Tibial nerve (tissue), 4 donors: ENCODE measurements around the gene PTPN14. TPM values are rescaled to one million over a fixed set of nuclear protein-coding genes. Genes with fewer than 3 reads are reported as not detected.

ENCODE experiments used
- DNase-seq, 2 donors: peaks; one replicate each; pipeline ENCODE4 v3.0.0-alpha.2; 2019; ENCODE audit warnings: low spot score in 2 of 2
- H3K27ac ChIP-seq, 4 donors: fragments of 200-600 bp; sonication (generic) in 3 of 4; one replicate each; pipeline ENCODE4 v1.5.1; 2017 to 2019; ENCODE audit warnings: mild to moderate bottlenecking in 1 of 4
- H3K27me3 ChIP-seq, 2 donors: fragments of 200-600 bp; sonication (generic) in 1 of 2; one replicate each; pipeline versions ENCODE4 v1.5.1 to v1.6.0; 2017 to 2019
- H3K36me3 ChIP-seq, 3 donors: fragments of 200-600 bp; sonication (generic); one replicate each; pipeline ENCODE4 v1.5.1; 2018 to 2019
- H3K4me1 ChIP-seq, 4 donors: fragments of 200-600 bp; sonication (generic) in 3 of 4; one replicate each; pipeline ENCODE4 v1.5.1; 2017 to 2019
- H3K4me3 ChIP-seq, 4 donors: fragments of 200-600 bp; sonication (generic) in 3 of 4; one replicate each; pipeline ENCODE4 v1.5.1; 2017 to 2019; ENCODE audit warnings: mild to moderate bottlenecking in 1 of 4, moderate library complexity in 1 of 4
- H3K9me3 ChIP-seq, 4 donors: fragments of 200-600 bp; sonication (generic) in 3 of 4; one replicate each; pipeline ENCODE4 v1.5.1; 2017 to 2019
- CTCF ChIP-seq, 5 experiments: fragments of 200-600 bp in 3 of 5; fragments of 450-650 bp in 2 of 5; sonication (generic) in 3 of 5; IDR thresholded peaks; one replicate each; pipeline ENCODE4 v1.5.1; 2016 to 2019; ENCODE audit warnings: antibody characterized with exemption in 5 of 5, mild to moderate bottlenecking in 3 of 5, moderate library complexity in 2 of 5
- EP300 ChIP-seq, 2 donors: sonication (generic); formaldehyde crosslinking; IDR thresholded peaks; one replicate each; pipeline ENCODE4 v1.6.1; 2017; ENCODE audit warnings: antibody characterized with exemption in 2 of 2, mild to moderate bottlenecking in 1 of 2
- POLR2A ChIP-seq, 2 donors: fragments of 450-650 bp; IDR thresholded peaks; one replicate each; pipeline ENCODE4 v1.6.1; 2017; ENCODE audit warnings: antibody characterized with exemption in 2 of 2, mild to moderate bottlenecking in 2 of 2, moderate library complexity in 2 of 2
- WGBS, 2 donors: methylation state at CpG; one replicate each; pipeline ENCODE4 v1.1.5; 2018; 5-methylcytosine and 5-hydroxymethylcytosine counted together
- total RNA-seq, 4 donors: library from RNA; depleted of rRNA; stranded (reverse); fragments of >200 nt; gene quantifications; one replicate each; pipeline ENCODE4 v1.1.0, GENCODE V29; 2016

The PTPN14 gene
- total RNA-seq, 4 donors from 2014 or later, result 25.8 to 47.4 (median 38.2) TPM

DNA sequence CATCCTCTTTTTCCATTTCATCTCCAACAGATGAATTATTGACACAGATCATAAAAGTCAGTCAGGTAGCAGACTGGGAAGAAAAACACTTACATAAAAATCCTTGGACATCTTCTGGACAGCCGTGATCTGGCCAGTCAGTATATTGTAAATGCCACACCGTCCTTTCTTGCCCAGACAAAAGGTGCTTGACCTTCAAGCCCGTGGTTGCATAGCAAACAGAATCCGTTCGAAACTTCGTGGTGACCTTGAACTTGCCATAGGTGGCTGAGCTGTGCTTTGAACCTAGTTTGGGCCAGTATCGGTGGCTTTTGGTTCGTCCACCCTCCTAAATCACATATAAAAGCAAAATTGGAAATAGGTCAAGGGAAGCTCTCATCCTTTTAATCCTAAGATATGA, 182.0 kb downstream of the PTPN14 start:
- Histone ChIP-seq H3K4me3 (no peak overlapping the region), H3K27ac (no peak overlapping the region), H3K4me1 (peaks cover 0 to 13% (median 0%) of the 10 kb centered on the region in 4 donors), H3K27me3 (no peaks in the 10 kb centered on the region), H3K9me3 (no peaks in the 10 kb centered on the region), H3K36me3 (peaks cover 0 to 76% (median 0%) of the 10 kb centered on the region in 3 donors)
- TF ChIP-seq EP300 (IDR thresholded peaks at IDR 0.05) (no peak), CTCF (IDR thresholded peaks at IDR 0.05) (no peak), POLR2A (IDR thresholded peaks at IDR 0.05) (no peak)
- DNase-seq, result no peak
- 89 to 96% methylated on average over 8 of the region's 8 CpGs for WGBS, 2 donors

DNA sequence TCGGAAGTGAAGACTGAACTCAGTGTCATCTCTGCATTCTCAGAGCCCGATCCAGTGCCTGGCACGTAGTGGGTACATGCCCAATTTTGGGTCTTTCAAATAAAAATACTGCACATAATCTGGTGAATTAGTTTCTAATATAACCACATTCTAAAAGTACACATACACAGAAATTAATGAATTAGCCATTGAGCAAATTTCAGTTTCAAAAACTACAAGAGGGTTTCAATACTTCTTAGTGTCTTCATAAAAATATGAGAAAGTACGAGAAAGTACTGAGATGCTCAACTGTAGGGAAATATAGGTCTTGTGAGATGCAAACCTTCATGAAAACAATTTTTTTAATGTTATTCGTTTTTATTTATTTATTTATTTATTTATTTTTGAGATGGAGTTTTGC, 183.6 kb downstream of the PTPN14 start:
- Histone ChIP-seq H3K27me3 (no peaks in the 10 kb centered on the region), H3K36me3 (peaks cover 0 to 86% (median 0%) of the 10 kb centered on the region in 3 donors), H3K27ac (no peak overlapping the region), H3K9me3 (no peaks in the 10 kb centered on the region), H3K4me3 (no peak overlapping the region), H3K4me1 (peaks cover 0 to 8% (median 0%) of the 10 kb centered on the region in 4 donors)
- TF ChIP-seq CTCF (IDR thresholded peaks at IDR 0.05), result no peak
- TF ChIP-seq POLR2A (IDR thresholded peaks at IDR 0.05), result no peak
- no peak for TF ChIP-seq EP300 (IDR thresholded peaks at IDR 0.05)
- no peak for DNase-seq
- 90 to 96% methylated on average over 5 of the region's 5 CpGs for WGBS, 2 donors

DNA sequence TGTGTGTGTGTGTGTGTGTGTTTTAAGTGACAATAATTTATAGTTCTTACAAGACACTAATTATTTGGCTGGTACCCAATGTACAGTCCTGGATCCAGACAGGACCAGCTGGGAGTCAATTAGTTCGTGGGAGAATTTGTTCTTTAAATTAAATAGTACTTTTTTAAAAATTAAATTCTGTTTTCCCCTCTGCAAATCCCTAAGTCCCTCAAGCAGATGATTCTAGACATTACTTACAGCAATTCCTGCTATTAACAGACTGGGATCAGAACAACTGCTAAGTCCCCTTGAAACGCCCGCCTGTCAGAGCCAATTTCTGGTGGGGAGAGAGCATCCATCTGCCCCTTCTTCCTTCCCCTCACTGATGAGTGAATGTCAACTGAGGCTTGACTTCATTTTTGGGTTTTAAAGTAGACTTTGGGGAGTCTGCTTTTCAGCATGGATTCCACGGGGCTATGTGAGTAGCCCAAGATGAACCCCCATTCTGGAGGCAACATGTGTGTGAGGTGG, 186.6 kb downstream of the PTPN14 start:
- peaks cover 0 to 84% (median 0%) of the 10 kb centered on the region in 3 donors for H3K36me3 ChIP-seq
- no peaks in the 10 kb centered on the region for H3K9me3 ChIP-seq
- no peak overlapping the region for H3K4me3 ChIP-seq
- DNase-seq, result no peak
- H3K27me3 ChIP-seq, result no peaks in the 10 kb centered on the region
- WGBS, 2 donors, result 80 to 95% methylated on average over 4 of the region's 4 CpGs
- TF ChIP-seq CTCF (IDR thresholded peaks at IDR 0.05) (no peak), POLR2A (IDR thresholded peaks at IDR 0.05) (no peak)
- H3K4me1 ChIP-seq, result no peaks in the 10 kb centered on the region
- H3K27ac ChIP-seq, result no peak overlapping the region

- peaks cover 0 to 84% (median 0%) of the 10 kb centered on the region in 3 donors for H3K36me3 ChIP-seq
- 87% methylated on average over 12 of the region's 12 CpGs for WGBS, 2 donors
- no peaks in the 10 kb centered on the region for H3K9me3 ChIP-seq
- no peaks in the 10 kb centered on the region for H3K4me1 ChIP-seq
- H3K27ac ChIP-seq, result no peak overlapping the region
- H3K27me3 ChIP-seq, result no peaks in the 10 kb centered on the region
- no peak overlapping the region for H3K4me3 ChIP-seq
- no peak for DNase-seq
- TF ChIP-seq EP300 (IDR thresholded peaks at IDR 0.05) (no peak), POLR2A (IDR thresholded peaks at IDR 0.05) (no peak), CTCF (IDR thresholded peaks at IDR 0.05) (no peak)
Measured at GRCh38 chr1:214364386-214364785, 187.0 kb downstream of the PTPN14 start.

- Histone ChIP-seq H3K36me3 (peaks cover 0 to 77% (median 0%) of the 10 kb centered on the region in 3 donors), H3K27me3 (no peaks in the 10 kb centered on the region), H3K27ac (peak overlapping the region in 1 of 4 donors; percentile 46), H3K9me3 (no peaks in the 10 kb centered on the region), H3K4me3 (no peak overlapping the region), H3K4me1 (no peaks in the 10 kb centered on the region)
- TF ChIP-seq CTCF (IDR thresholded peaks at IDR 0.05) (no peak), EP300 (IDR thresholded peaks at IDR 0.05) (no peak), POLR2A (IDR thresholded peaks at IDR 0.05) (no peak)
- DNase-seq, result no peak
- WGBS, 2 donors, result 61 to 83% methylated on average over 4 of the region's 4 CpGs
Measured at GRCh38 chr1:214363386-214363785, 188.0 kb downstream of the PTPN14 start.
